Prostate gland (tissue), 2 donors: ENCODE results near the gene HSPG2. TPM values are rescaled to one million over a fixed set of nuclear protein-coding genes. Genes with fewer than 3 reads are reported as not detected.

ENCODE experiments used
- DNase-seq: peaks from one replicate; pipeline ENCODE4 v3.0.0-alpha.2; 2019; ENCODE audit warnings: low spot score
- H3K27ac ChIP-seq, 2 donors: fragments of 200-600 bp; sonication (generic); 2 replicates each; pipeline ENCODE4 v1.5.1; 2017 to 2019
- H3K27me3 ChIP-seq: fragments of 200-600 bp; sonication (generic); replicated peaks from 2 replicates; pipeline ENCODE4 v1.5.1; 2019; ENCODE audit not compliant: insufficient read depth
- H3K36me3 ChIP-seq, 2 donors: fragments of 200-600 bp; sonication (generic); 1 replicate in 1 of 2; 2 replicates in 1 of 2; pipeline versions ENCODE4 v1.5.1 to v1.8.1; 2017 to 2019
- H3K4me1 ChIP-seq: fragments of 200-600 bp; sonication (generic); replicated peaks from 2 replicates; pipeline ENCODE4 v1.5.1; 2019
- H3K4me3 ChIP-seq, 2 donors: fragments of 200-600 bp; sonication (generic); 2 replicates each; pipeline ENCODE4 v1.5.1; 2017 to 2019
- H3K9me3 ChIP-seq: fragments of 200-600 bp; sonication (generic); 2 replicates; pipeline ENCODE4 v1.5.1; 2017
- POLR2A ChIP-seq: fragments of 450-650 bp; IDR thresholded peaks from one replicate; pipeline ENCODE4 v1.6.1; 2016; ENCODE audit warnings: antibody characterized with exemption, mild to moderate bottlenecking
- POLR2AphosphoS5 ChIP-seq: sonication (generic); formaldehyde crosslinking; IDR thresholded peaks from one replicate; pipeline ENCODE4 v1.6.1; 2017; ENCODE audit warnings: antibody characterized with exemption
- WGBS: methylation state at CpG from one replicate; pipeline ENCODE4 v1.1.5; 2018; 5-methylcytosine and 5-hydroxymethylcytosine counted together
- intact Hi-C: fragments of 100-400 bp; cut with DNase I; formaldehyde crosslinking; loops from one replicate; pipeline ENCODE4 v1.14.2; 2022
- total RNA-seq, 2 donors: library from RNA; depleted of rRNA; stranded (reverse); fragments of >200 nt; gene quantifications; one replicate each; pipeline ENCODE4 v1.1.0, GENCODE V29; 2016
- TF ChIP-seq, protein P1 (sequence below), 4 experiments: fragments of 200-600 bp in 2 of 4; fragments of 450-650 bp in 2 of 4; sonication (generic) in 2 of 4; IDR thresholded peaks; 1 replicate in 3 of 4; 2 replicates in 1 of 4; pipeline ENCODE4 v1.5.1; 2016 to 2019; ENCODE audit warnings: antibody characterized with exemption in 4 of 4, mild to moderate bottlenecking in 2 of 4, moderate library complexity in 2 of 4

The HSPG2 gene
- total RNA-seq, 2 donors from 2014 or later: 135 to 257 TPM

GRCh38 chr1:21861602-21862429, 75.3 kb downstream of the HSPG2 start:
- no peak overlapping the region for H3K4me3 ChIP-seq
- 92% methylated on average over 17 of the region's 19 CpGs for WGBS
- DNase-seq: no peak
- no peak overlapping the region for H3K27ac ChIP-seq
- H3K4me1 ChIP-seq: no peaks in the 10 kb centered on the region
- H3K27me3 ChIP-seq: no peaks in the 10 kb centered on the region
- no peaks in the 10 kb centered on the region for H3K9me3 ChIP-seq
- TF ChIP-seq POLR2A: no peak
- TF ChIP-seq, protein P1, sequence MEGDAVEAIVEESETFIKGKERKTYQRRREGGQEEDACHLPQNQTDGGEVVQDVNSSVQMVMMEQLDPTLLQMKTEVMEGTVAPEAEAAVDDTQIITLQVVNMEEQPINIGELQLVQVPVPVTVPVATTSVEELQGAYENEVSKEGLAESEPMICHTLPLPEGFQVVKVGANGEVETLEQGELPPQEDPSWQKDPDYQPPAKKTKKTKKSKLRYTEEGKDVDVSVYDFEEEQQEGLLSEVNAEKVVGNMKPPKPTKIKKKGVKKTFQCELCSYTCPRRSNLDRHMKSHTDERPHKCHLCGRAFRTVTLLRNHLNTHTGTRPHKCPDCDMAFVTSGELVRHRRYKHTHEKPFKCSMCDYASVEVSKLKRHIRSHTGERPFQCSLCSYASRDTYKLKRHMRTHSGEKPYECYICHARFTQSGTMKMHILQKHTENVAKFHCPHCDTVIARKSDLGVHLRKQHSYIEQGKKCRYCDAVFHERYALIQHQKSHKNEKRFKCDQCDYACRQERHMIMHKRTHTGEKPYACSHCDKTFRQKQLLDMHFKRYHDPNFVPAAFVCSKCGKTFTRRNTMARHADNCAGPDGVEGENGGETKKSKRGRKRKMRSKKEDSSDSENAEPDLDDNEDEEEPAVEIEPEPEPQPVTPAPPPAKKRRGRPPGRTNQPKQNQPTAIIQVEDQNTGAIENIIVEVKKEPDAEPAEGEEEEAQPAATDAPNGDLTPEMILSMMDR (IDR thresholded peaks at IDR 0.05): no peak
- no peak for TF ChIP-seq POLR2AphosphoS5
- peaks cover 8% of the 10 kb centered on the region in 2 donors for H3K36me3 ChIP-seq
- intact Hi-C loops: no loop called here

- DNase-seq: no peak
- intact Hi-C loops: no loop called here
- H3K4me1 ChIP-seq: no peaks in the 10 kb centered on the region
- H3K36me3 ChIP-seq: peaks cover 8% of the 10 kb centered on the region in 2 donors
- TF ChIP-seq POLR2A: no peak
- TF ChIP-seq POLR2AphosphoS5: no peak
- H3K9me3 ChIP-seq: no peaks in the 10 kb centered on the region
- no peaks in the 10 kb centered on the region for H3K27me3 ChIP-seq
- 83% methylated on average over 3 of the region's 3 CpGs for WGBS
- H3K4me3 ChIP-seq: no peak overlapping the region
- H3K27ac ChIP-seq: no peak overlapping the region
Measured at GRCh38 chr1:21860971-21861370, 76.1 kb downstream of the HSPG2 start.

GRCh38 chr1:21859669-21860179, 77.4 kb downstream of the HSPG2 start:
- WGBS: 88% methylated on average over 10 of the region's 10 CpGs
- no peaks in the 10 kb centered on the region for H3K4me1 ChIP-seq
- TF ChIP-seq POLR2AphosphoS5: no peak
- TF ChIP-seq POLR2A: no peak
- TF ChIP-seq, protein P1 (IDR thresholded peaks at IDR 0.05): no peak
- no peaks in the 10 kb centered on the region for H3K27me3 ChIP-seq
- no peak overlapping the region for H3K4me3 ChIP-seq
- intact Hi-C loops: no loop called here
- H3K27ac ChIP-seq: no peak overlapping the region
- H3K9me3 ChIP-seq: no peaks in the 10 kb centered on the region
- DNase-seq: no peak
- H3K36me3 ChIP-seq: peaks cover 8 to 11% of the 10 kb centered on the region in 2 donors

DNA sequence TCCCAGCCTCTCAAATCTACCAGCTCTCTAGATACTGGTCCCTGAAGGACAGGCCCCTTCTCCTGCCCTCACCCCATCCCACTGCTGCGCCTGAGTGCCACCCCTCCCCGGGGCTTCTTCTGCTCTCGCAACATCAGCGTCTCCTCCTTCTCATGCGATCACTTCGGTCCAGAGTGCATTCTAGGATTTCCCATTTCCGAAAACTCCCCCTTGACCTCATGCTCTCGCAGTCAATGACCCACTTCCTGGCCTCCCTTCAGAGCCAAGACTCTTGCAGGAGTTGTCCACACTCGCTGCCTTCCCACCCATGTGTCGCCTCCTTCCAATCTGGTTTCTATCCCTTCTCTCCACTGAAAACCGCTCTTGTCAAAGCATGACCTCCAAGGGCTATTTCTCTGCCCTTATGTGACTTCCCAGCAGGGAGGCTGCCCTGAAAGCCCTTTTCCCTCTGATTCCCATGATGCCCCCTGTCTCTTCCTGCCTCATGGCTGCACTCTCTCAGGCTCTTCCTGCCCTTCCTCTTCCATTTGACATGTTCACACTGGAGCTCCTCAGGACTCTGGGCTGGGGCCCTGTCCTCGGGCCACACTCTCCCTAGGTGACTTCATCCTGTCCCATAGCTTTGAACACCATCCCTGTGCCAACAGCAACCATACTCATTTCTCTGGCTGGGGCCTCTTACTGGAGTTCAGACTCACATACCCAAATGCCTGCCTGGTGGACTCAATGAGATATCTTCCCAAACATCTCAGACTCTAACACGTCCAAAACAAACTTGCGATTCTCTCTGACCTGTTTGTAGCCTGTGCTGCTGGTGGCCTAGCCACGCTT, 79.1 kb downstream of the HSPG2 start:
- no peaks in the 10 kb centered on the region for H3K27me3 ChIP-seq
- H3K27ac ChIP-seq: no peak overlapping the region
- no peak for TF ChIP-seq POLR2A
- TF ChIP-seq, protein P1 (IDR thresholded peaks at IDR 0.05): no peak
- no peak for TF ChIP-seq POLR2AphosphoS5
- 85% methylated on average over 15 of the region's 15 CpGs for WGBS
- intact Hi-C loops: no loop called here
- H3K9me3 ChIP-seq: no peaks in the 10 kb centered on the region
- H3K4me1 ChIP-seq: no peaks in the 10 kb centered on the region
- H3K36me3 ChIP-seq: peaks cover 14 to 19% of the 10 kb centered on the region in 2 donors
- no peak overlapping the region for H3K4me3 ChIP-seq
- DNase-seq: no peak

DNA sequence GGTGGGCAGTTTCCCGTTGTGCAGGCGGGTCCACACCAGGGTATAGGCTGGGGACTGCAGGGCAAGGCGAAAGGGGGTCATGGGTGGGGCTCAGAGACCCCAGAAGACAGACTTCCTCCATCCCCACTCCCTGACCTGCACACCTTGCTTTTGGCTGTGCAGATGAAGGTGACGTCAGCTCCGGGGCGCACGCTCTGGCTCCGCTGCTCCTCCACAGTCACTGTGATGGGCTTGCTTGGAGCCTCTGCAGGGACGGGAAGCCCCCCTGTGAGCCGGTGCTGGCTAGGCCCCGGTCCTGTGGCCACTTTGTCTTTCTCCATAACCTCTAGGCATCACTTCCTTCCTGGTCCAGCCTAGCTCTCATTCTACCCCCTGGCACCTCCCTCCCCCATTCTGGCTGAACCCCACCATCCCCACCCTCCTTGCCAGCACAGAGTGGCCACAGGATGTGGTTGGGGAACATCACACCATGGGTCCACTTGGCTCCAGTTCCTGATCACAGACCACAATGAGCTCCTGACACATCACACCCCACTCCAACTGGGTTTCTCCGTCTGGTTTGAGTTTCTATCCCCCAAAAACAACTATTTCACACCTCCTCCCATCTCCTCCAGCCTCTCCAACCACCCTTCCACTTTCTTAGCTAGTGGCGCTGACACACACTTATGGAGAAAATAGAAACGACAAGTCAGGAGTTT, 79.8 kb downstream of the HSPG2 start:
- Histone ChIP-seq H3K27me3 (no peaks in the 10 kb centered on the region), H3K4me1 (no peaks in the 10 kb centered on the region), H3K4me3 (no peak overlapping the region), H3K27ac (no peak overlapping the region), H3K9me3 (no peaks in the 10 kb centered on the region), H3K36me3 (peaks cover 14 to 19% of the 10 kb centered on the region in 2 donors)
- no peak for DNase-seq
- TF ChIP-seq, protein P1 (IDR thresholded peaks at IDR 0.05): no peak
- no peak for TF ChIP-seq POLR2AphosphoS5
- TF ChIP-seq POLR2A: no peak
- intact Hi-C loops: no loop called here
- 90% methylated on average over 14 of the region's 14 CpGs for WGBS
